GM21737 (cell line): Measurements from ENCODE around the gene COPZ2.
"Not testable (repeated sequence)": the region's sequence is repeated elsewhere in the genome, so short reads cannot be mapped to it uniquely, and the experiment has no call there.

Experiments used
- ATAC-seq: cut with Tn5 transposase; IDR thresholded peaks from one replicate; pipeline ENCODE4 v1.9.1; 2021; ENCODE audit warnings: mild to moderate bottlenecking, moderate library complexity; ENCODE audit not compliant: unreplicated experiment

The COPZ2 gene

DNA sequence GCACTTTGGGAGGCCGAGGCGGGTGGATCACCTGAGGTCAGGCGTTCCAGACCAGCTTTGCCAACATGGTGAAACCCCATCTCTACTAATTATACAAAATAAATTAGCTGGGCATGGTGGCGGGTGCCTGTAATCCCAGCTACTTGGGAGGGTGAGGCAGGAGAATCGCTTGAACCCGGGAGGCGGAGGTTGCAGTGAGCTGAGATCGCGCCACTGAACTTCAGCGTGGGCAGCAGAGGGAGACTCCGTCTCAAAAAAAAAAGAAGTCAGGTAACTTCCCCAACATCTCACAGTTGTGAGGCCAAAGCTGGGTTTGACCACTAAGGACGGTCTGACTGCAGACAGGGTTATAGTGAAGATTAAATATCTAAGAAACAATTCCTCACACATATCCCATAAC is 2.9 kb downstream of the COPZ2 start:
- not testable (repeated sequence) for ATAC-seq

DNA sequence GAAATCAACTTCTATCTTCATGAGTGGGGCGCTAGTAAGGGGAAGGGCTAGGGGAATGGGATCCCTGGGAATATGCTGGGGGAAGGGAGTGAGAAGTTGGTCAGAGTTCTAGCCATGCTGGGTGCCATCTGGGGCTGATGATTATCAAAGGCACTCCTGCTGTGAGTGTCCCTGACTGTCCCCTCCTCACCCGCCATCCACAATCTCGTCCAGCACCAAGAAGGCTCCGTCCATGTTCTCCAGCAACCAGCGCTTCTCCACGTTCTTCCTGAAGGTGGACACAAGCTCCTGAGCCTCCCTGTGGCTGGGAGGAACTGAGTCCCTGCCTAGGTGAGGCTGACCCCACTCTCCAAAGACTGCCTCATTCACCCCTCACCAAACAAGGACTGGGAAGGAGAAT is 5.6 kb downstream of the COPZ2 start:
- ATAC-seq, result no peak

DNA sequence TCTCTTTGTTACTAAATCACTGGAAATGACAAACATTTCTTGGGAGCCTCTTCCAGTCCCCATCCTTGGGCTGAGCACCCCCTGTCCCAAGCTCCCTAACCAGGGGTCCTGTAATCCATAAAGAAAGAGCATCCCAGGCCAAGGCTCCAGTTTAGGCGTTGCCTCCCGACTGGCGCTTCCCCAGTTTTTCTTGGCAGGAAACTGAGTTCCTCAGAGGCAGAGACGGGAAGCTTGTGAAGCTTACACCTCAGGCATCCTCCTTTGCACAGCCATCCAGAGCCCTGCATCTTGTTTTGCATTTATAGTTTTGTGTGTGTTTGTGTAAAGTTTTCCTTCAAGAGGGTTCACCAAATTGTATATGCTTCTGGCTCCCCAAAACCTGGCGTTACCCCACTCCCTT is 7.1 kb downstream of the COPZ2 start:
- no peak for ATAC-seq

DNA sequence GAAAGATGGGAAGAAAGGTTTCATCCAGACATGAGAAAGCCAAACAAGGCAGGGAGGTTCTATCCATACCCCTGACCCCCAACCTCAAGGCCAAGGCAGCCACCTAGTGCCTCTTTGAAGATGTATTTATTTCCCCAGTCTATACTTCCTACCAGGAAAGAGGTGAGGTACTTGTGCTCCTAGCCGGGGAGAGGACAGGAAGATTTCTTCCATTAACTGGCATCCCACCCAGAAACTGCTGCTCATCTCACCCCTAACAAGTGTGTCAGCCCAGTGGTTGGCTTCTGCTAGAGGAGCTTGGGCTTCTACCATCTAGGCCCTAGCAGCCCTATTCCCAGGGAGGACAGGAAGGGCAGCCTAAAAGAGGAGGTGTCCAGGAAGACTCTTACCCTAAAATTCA is 8.9 kb downstream of the COPZ2 start:
- ATAC-seq, result no peak

DNA sequence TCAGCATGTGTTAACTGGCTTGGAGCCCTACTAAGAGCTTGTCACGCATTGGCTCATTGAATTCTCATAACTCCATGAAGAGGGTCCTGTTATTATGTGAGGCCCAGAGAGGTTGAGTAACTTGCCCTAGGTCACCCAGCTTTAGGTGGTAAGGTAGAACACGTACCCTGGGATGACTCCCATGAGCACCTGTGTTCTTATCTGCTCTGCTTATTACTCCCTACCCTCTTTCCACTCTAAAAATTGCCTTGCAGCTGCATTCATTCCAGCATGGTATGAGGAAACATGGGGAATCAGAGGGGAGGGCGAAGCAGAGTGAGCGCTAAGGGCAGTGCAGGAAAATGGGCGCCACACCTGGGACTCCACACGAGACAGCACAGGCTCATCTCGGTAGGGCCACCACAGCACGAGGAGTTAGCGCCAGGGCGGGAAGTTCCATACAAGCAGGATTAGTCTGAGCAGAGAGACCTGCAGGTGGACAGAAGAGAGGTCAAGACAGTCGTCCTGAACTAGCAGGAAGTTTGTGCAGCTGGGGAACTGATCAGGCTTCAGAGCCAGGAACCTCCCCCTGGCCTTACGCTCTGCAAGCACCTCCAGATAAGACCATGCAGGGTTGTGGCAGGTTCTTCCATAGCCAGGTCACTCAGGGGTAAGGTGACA is 10.1 kb downstream of the COPZ2 start:
- no peak for ATAC-seq

DNA sequence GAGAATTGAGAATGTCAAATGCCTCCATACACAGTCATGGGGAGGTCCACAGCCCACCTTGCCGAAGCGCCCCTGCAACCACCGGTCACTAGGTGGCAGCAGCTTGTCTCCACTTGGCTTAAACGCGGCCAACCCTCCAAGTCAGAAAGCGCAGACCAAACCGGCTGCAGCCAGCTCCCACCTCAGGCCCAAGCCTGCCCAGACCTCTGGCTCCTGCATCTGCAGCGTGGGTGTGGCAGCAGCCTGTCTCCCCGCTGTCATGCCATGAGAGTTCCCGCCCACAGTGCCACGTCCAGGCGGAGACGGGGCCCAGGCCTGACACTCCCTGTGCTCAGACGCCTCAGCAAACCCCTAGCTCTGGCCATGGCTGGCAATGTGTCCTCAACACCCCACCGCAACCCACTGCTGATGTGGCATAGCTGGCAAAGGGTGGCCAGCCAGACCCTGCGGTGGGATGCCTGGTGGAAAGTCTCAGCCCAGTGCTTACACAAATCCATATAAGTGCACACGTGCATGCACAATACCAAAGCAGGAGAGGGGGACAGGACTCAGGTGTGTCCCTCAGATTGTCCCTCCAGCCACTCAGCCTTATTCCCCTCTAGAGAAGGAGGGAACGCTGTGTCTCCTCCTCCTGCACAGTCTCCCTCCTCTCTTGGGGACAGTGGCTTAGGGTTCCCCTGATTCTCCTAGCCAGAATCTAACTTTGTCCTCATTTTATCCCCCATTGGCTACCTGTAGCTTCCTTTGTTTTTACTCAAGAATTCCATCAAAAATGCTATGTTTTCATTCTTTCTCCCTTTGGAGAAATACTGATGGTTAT is 10.9 kb downstream of the COPZ2 start:
- ATAC-seq, result no peak

DNA sequence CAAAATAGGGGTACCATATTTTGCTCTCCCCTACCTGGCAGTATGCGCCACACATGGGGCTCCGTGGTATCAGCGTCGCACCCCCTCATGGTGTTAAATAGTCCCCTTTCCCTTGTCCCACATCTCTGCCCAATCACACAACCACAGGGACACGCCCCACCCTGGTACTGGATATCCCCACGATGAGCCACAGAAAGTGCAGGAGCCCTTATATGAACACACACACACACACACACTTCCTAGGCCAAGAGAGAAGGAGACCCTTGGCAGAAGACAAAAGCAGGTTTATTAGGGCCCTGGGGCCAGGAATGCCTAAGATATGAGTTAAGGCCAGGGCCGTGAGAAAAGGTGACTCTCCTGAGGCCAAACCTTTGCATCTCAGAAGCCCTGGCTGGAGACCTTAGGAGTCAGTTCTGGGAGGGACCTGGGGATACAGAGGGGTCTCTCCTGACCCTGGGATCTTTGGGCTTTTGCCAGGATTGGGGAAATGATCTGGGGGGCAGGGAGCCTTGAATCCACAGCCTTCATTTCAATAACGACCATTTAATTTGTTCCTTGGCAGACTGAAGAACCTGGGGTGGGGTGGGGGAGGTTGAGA is 11.6 kb downstream of the COPZ2 start:
- ATAC-seq, result no peak

DNA sequence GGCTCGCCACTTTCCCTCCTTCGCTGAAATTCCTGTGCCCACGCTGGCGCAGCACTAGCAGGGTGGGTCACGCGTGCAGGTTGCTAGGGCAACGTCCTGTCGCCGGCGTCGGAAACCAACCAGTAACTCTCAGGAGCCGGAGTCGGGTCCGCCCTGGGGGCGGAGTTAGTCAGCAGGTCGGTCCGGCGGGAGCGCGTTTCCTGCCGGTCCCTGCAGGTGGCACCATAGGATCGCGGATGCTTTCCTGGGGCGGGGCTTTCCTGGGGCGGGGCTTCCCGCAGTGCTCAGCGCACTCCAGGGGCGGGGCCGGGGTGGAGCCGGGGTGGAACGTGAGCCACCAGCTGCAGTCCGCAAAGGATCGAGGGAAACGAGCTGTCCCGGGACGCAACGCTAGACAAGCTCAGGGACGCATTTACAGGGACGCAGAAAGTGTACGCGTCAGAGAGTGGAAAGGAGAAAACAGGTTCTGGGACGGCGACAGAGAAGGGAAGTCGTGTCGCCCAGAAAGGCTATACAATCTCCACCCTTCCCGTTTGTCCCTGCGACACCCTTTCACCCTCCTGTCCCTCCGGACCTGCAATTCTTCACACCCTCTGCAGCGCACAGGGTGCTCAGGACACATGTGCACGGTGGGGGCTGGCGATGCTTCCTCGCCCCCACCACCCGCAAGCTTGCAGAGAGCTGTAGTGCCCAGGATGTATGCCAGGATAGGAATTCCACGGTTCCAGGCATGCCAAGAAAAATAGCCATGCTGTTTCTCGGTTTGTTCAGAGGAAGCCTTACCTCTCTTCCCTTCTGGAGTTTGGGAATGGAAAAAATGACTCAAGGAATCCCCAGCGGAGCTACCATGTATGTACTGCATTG is 12.3 kb downstream of the COPZ2 start:
- ATAC-seq, result peak; percentile 75

DNA sequence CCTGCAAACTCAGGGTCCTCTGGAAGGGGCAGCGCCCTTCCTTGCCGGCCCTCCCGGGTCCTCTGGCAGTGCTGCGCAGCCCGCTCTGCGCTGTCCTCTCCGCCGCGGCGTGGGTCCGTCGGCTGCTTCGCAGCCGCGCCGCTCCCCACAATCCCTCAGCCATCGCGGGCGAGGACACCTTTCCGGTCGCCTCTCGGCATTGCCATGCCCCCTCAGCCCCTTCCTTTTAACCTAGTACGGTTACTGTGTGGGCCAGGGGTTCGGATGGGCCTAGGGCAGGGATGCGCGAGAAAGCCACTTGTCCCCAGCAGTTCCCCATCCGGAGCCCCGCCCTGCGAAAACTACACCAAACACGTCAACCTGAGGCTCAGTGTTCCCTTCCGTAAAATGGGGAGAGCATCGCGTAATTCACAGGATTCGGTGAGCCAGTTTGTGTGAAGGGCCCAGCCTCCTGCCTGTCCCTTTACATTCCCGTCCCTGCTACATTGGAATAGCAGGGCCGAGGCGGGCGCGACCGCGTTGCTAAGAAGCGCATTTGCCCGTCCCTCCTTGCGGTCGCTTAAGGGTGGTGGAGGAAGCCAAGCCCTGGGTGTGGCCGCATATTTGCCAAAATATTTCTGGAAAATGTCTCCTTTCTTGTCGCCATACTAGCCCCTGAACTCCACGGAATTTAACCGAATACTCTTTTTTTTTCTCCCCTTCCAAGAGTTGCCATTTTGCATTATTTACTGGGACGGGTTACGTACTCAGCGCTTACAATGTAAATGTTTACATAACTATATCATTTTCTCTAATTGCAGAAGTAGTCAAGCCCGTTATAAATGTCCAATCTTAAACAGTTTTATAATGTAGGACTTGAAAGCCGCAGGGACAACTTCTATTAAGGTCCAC is 13.2 kb downstream of the COPZ2 start:
- no peak for ATAC-seq

DNA sequence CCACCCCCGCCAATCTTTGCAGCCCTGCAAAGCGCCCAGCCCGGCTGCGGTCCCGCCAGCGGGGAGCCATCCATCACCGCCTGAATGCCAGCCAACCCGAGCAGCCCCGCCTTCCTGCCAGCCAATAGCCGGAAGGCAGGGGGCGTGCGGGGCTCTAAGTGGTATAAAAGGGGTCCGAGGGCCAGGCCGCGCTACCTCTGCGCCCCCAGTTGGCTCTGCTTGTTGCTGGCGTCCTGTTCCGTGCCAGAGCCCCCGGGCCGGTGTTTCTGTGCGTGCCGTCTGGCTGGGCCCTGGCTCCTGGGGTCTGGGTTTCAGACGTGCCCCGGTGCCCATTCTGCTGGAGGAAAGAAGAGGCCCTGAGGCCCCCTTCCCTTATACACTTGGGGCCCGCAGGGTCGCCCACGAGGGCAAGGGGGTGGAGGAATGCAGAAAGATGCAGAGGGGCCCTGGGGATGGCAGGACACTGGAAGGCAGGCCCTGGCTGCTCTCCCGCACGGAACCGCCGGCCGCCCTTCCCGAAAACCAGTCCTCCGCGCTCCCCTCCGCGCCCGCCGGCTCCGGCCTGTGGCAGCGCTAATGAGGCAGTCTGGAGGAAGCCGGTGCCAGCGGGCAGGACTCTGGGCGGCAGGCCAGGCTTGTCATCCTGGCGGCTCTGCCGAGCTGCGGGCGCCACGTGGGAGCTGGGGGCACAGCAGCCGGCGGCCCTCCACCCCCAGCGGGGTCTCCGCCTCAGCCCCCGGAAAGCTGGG is 14.0 kb downstream of the COPZ2 start:
- no peak for ATAC-seq

DNA sequence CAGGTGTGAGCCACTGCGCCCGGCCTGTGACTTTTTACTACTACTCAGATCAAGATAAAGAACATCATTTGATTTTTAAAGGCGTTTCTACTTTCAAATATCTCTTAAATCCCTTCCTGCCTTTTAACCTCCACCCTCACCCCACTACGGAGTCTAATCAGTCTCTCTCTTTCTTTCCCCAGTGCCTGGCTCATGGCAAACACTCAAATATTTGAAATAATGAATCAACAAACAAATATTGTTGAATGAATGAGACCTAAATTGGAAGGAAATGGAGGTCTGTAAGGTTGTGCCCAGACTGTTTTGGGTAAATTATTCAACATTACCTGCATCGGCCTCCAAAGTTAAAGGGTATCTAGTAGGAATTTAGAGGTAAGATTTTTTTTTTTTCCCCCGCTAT is 14.7 kb downstream of the COPZ2 start:
- ATAC-seq, result no peak

DNA sequence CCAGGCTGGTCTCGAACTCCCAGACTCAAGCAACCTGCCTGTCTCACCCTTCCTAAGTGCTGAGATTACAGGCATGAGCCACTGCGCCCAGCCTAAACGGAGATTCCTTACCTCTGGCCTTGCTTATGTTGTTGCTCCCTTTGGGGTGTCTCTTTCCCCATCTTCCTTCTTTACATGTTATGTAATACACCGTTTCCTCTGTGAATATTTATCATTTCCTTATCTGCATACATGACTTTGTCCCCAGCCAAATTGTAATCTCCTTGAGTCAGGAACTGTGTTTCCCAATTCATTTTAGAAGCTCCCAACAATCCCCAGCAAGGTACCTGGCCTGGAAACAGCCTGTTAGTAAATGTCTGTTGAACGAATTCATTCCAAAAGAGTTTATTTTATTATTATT is 15.7 kb downstream of the COPZ2 start:
- no peak for ATAC-seq

DNA sequence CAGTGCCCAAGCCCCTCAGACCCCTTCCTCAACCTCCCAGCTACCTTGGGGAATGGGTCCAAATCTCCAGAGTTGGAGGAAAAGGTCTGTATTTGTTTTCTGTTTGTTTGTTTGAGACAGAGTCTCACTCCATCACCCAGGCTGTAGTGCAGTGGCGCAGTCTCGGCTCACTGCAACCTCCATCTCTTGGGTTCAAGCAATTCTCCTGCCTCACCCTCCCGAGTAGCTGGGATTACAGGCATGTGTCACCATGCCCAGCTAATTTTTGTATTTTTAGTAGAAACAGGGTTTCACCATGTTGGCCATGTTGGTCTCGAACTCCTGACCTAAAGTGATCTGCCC is 19.8 kb downstream of the COPZ2 start:
- not testable (repeated sequence) for ATAC-seq

DNA sequence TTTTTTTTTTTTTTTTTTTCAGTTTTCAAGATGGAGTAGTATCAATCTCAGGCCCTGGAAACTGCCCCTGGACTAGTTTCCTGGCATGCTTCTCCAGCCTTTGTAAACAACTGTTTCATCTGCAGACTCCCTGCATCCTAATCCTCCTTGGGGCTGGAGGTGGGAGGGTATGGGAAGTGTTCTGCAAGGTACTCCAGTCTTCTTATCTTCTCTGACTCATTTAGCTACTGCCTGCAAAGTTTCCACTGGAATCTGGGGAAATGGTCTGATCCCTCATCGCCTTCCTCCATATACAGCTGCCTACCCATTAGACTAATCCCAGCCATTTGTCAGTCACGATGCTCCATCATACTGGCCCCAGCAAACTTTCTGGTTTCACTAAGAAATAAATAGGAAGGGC is 21.5 kb downstream of the COPZ2 start:
- no peak for ATAC-seq

DNA sequence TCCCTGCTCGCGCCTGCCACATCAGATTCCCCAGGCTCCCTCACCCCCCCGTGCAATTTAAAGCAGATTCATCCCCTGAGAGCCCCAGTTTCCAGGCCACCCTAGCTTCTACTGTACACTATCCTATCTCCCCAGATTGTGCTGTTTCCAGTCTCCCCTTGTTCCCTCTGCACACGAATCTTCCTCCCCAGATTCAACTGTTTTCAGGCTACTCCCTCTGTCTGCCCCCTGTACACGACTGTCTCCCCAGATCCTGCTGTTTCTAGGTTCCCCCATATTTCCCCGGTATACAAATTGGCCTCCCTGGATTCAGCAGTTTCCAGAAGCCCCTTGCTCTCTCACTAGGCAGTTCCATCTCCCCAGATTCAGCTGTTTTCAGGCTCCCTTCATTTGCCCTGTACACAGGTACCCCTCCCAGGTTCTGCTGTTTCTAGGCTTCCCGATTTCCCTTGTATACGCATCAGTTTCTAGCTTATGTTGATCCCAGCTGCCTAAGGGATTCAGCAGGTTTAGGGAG is 22.9 kb downstream of the COPZ2 start:
- no peak for ATAC-seq

DNA sequence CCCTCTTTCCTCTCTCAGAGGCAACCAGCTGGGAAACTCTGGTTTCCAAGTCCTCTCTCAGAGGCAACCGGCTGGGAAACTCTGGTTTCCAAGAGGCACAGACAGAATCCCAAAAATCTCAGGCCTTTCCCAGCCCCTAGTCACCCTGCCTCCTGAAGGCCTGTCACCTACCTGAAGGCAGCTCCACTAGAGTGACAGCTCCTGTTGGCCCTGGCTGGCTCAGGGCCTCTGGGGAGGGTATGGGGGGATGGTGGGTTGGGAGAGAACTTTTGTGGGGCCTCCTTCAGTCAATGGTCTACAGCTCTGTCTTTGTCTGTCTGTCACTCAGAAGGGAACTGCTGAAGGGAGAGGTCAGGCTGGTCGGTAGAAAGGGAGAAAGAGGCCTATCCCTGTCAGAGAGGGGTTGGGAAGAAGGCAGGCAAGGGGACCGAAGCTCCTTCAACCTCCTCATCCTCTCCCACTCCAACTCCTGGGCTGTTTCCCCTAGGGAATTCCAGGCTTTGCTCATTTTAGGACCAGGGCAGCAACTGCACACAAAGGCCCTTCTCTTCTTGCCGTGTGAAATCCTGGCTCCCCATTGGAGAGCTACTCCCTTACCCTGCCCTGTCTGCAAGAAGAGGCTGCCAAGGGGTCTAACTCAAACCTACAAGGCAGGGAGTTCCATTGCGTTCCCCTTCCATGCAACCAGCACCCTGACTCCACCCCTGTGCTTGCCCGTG is 23.6 kb downstream of the COPZ2 start:
- ATAC-seq, result no peak

DNA sequence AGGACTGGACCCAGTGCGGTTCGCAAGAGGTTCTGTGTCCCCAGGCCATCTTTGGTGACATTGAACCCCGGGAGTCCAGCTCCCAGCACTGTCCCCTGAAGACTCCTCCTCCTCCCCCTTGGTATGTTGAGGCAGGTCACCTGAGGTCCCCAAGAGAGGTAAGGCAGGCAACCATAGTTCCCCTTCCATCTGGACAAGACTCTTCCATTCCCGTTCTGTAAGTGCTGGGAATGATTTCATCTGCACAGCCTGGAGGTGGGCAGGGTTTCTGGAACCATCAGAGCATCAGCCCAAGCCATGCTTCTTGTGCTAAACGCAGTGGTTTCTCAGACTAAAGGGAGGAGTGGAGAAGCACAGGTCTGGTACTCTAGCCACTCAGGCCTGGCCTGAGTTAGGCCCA is 24.9 kb downstream of the COPZ2 start:
- no peak for ATAC-seq

DNA sequence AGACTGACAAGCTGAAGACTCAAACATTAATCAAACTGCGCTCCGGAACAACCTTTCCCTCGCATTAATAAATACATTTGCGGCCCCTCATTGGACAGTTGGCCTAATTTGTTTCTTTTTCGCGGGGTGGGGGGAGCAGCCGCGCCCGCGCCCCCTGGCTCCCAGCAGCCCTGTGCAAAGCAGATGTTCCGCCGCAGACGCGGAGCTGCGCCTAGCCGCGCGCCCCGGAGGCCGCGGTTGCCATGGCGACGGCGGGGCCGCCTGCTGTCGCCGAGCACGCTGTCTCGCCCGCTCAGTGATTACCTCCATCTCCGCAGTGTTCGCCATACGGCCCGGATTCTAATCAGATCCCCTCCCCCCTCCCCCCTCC is 25.5 kb downstream of the COPZ2 start:
- no peak for ATAC-seq
